ENCODE data around the gene TBC1D10B.

DNA sequence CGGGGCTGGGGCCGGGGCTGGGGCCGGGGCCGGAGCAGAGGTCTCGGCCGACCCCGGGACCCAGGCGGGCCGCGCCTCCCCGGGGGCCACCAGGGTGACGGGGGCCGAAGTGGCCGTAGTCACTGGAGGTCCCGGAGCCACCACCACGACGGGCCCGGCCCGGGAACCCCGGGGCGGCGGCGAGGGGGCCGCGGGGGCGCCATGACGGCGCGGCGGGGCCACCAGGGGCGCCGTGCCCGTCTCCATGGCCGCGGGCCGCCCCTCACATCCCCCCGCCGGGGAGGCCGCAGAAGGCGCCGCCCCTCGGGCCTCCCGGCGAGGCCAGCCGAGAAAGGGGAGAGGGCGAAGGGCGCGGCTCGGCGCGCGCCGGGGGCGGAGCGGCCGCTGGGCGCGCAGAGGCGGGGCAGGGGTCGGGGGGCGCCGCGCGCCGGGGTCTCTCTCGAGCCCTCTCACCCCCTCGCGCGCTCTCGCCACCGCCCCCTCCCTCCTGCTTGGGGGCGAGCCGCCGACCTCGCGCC, 297 bp downstream of the TBC1D10B start:
- TF ChIP-seq PATZ1 (CRISPR knock-in tag; IDR thresholded peaks at IDR 0.05; ENCODE audit: borderline replicate concordance) (no peak), SNAI2 (CRISPR knock-in tag; IDR thresholded peaks at IDR 0.05) (no peak), ZNF8 (CRISPR knock-in tag; IDR thresholded peaks at IDR 0.05) (no peak), TCF4 (CRISPR knock-in tag; IDR thresholded peaks at IDR 0.05; ENCODE audit: borderline replicate concordance) (no peak), ZFP30 (CRISPR knock-in tag; IDR thresholded peaks at IDR 0.05) (no peak), ZNF70 (CRISPR knock-in tag; IDR thresholded peaks at IDR 0.05) (no peak)

Measured in SK-N-SH treated with all-trans-retinoic acid at 6 μM for 48 hours (cell line).